DMS 273 (cell line): Measurements from ENCODE around the gene C1QTNF12.
A peak's percentile ranks its signal among the peaks of the same experiment; 100 is the strongest.

Experiments used
- DNase-seq: peaks from one replicate; lab custom pipeline; 2025; ENCODE audit not compliant: unreplicated experiment; lab: John Stamatoyannopoulos, UW

Gene C1QTNF12

DNA sequence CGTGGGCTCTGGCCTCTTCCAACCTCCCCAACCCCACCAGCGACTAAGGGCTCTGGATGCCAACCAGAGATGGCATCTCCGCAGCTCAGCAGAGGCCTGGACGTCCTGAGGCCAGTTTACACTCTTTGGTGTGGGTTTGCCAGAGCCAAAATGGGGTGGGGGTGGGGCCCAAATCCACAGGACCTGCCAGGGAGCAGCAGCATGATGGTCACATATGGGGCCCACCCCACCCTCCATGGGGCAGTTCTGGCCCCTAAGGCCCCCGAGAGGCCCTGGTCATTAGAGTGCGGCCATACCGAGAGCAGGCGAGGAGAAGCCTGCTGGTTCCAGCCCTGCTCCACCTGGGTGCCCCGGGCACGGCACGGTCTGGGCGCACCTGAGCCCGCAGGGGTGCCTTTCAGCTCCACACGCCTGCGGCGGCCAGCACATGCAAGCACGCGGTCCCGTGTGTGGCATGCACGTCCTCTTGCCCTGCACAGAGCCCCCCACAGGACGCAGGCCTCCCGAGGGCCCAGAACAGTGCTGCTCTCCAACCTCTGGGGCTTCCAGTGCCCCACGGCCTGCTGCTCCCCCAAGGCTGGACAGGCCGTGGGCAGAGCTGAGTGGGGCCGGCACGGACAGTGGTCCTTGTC is 4.8 kb downstream of the C1QTNF12 start:
- DNase-seq = no peak

- DNase-seq = peak; percentile 63
These were observed 5.5 kb downstream of the C1QTNF12 start for GRCh38 chr1:1240822-1241587.

DNA sequence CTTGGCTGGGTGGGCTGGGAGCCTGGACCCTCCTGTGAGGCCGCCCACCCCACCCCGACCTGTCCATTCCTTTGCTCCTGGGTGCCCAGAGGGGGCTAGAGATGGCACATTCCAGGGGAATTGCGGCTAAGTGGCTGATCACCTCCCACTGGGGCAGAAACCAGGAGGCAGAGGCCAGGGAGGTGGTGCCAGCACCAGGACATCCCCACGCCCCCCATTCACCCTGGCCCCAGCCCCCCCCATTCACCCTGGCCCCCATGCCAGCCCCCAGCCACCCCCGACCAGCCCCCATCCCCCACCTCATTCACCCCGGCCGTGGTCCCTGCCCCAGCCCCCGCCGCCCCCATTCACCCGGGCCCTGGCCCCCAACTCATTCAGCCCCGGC is 6.2 kb downstream of the C1QTNF12 start:
- DNase-seq = no peak

- DNase-seq = no peak
These were observed 6.7 kb downstream of the C1QTNF12 start for GRCh38 chr1:1239614-1240347.

DNA sequence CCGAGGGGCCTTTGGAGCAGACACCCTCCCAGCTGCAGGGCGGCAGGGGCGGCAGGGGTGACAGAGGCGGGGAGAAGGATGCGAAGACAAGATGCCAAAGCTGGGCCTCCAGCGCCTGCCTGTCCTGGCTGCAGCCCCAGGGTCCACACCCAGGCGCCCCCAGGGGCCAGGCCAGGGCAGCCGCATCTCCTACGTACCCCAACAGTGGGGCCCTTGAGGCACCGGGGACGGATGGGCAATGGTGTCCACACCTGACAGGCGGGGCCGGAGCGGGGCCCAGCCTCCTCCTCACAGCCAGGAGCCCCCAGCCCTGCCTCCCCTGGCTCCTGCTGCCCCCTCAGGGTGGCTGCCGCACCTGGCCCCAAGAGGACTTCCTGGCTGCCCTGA is 7.3 kb downstream of the C1QTNF12 start:
- no peak for DNase-seq

- DNase-seq = no peak
These were observed 7.8 kb downstream of the C1QTNF12 start for GRCh38 chr1:1238702-1239178.

GRCh38 chr1:1237874-1238701 is 8.4 kb downstream of the C1QTNF12 start:
- peak; percentile 57 for DNase-seq

DNA sequence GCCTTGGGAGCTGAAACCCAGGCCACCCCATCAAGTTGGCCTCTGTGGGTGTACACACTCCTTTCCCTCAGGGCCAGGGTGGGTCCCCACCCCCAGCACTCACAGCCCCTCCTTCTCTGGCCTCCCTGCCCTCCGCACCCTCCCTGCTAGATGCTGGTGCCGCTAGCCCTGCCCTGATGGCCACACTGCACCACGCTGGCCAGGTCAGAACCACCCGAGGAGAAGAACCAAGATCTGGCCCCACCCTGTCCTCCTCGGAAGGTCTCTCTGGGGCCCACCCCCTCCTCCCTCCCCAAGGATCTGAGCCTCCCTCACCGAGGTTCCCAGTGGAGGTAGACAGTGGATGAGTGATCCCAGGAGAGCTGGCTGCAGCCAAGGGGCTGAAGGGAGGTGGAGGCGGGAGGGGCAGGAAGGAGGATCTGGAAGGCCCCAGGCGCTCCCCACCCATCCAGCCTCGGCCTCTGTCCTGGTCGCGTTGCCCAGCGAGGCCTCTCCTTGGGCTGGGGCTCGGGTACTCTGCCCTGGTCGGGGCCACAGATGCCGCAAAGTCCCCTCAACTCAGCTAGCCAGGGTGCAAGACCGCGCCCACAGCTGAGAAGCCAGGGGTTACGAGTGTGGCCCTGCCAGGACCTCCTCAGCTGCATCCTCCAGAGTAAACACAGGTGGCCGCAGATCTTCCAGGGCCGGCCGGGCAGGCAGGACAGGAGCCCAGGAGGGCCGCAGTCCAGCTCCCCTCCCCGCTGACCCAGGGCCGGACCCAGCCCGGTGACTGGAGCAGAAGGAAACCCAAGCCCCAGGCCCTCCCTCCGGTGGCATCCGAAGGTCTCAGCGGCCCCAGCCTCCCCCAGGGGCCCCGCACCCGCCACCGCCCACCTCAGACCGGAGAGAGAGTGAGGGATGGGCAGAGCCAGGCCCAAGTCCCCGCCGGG is 9.3 kb downstream of the C1QTNF12 start:
- DNase-seq = no peak

- peak; percentile 64 for DNase-seq
These were observed 10.3 kb downstream of the C1QTNF12 start for GRCh38 chr1:1236176-1236763.

- DNase-seq = no peak
These were observed 11.3 kb downstream of the C1QTNF12 start for GRCh38 chr1:1235016-1235744.

GRCh38 chr1:1234180-1234808 is 12.2 kb downstream of the C1QTNF12 start:
- DNase-seq = no peak

- DNase-seq = no peak
These were observed 13.0 kb downstream of the C1QTNF12 start for GRCh38 chr1:1233567-1233892.

- no peak for DNase-seq
These were observed 13.5 kb downstream of the C1QTNF12 start for GRCh38 chr1:1232796-1233566.

GRCh38 chr1:1232208-1232795 is 14.2 kb downstream of the C1QTNF12 start, which contains the start of gene B3GALT6:
Gene B3GALT6 (plus strand): TSS chr1:1232237. CDS start chr1:1232279, 42 bp downstream.
- no peak for DNase-seq

- DNase-seq = peak; percentile 98
These were observed 14.9 kb downstream of the C1QTNF12 start, which contains the start of gene SDF4 for GRCh38 chr1:1231400-1232207. Gene SDF4 (minus strand): TSS chr1:1232001. CDS start chr1:1228772, 3,229 bp downstream.

DNA sequence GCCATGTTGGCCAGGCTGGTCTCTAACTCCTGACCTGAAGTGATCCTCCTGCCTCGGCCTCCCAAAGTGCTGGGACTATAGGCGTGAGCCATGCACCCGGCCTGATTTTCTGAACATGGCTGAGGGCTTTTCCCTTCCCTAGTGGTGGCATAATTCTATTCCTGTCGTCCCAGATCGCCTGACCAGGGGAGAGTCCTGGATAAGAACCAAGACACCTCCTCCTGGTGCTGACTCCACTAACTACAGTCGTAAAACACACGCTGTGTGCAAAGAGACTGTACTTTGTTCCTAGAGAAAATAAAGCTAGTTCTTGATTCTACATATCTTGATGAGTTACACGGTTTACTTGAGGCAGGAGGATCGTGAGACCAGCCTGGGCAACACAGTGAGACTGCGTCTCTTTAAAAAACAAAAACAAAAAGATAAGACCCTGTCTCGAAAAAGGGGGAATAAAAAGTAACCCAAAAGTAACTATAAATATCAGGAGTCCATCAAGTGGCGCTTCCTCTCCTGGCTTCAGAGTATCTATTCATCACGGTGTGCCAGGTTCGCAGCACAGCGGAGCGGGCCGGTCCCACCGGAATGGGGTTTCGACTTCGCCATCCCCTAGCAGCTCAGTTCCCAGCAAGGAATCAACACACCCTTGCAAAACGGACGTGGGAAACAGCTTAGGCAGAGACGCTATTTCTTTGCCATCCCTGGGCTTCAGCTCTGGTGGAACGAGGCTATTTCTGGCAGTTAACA is 15.7 kb downstream of the C1QTNF12 start:
- DNase-seq = peak; percentile 78
